ENCODE measurements around the gene CST4.

DNA sequence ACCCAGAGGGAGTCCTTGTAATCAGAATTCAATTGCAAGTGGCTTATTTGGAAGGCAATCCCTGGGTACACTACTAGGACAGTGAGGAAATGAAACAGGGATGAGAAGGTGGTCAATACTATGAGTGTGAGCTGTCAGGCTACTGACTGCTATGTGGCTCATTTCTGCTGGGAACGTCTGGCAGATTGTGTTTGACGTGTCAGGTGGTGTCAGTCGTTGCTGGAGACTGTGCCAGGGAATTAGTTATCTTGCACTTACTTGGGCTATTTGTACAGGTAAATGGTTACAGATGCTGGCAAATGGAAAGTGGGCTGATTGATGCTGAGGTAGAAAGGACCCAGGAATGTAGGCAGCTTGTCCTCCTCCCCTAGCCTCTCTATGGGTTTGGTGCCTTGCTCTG, 17.4 kb downstream of the CST4 start:
- TF ChIP-seq, protein P1, sequence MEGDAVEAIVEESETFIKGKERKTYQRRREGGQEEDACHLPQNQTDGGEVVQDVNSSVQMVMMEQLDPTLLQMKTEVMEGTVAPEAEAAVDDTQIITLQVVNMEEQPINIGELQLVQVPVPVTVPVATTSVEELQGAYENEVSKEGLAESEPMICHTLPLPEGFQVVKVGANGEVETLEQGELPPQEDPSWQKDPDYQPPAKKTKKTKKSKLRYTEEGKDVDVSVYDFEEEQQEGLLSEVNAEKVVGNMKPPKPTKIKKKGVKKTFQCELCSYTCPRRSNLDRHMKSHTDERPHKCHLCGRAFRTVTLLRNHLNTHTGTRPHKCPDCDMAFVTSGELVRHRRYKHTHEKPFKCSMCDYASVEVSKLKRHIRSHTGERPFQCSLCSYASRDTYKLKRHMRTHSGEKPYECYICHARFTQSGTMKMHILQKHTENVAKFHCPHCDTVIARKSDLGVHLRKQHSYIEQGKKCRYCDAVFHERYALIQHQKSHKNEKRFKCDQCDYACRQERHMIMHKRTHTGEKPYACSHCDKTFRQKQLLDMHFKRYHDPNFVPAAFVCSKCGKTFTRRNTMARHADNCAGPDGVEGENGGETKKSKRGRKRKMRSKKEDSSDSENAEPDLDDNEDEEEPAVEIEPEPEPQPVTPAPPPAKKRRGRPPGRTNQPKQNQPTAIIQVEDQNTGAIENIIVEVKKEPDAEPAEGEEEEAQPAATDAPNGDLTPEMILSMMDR (IDR thresholded peaks at IDR 0.05) = no peak
- TF ChIP-seq POLR2A (IDR thresholded peaks at IDR 0.05) = no peak
